GM23248 (cell line): Measurements from ENCODE around the gene ING1. TPM values are rescaled to one million over a fixed set of nuclear protein-coding genes. Genes with fewer than 3 reads are reported as not detected.
A peak's percentile ranks its signal among the peaks of the same experiment; 100 is the strongest.
"Not testable (repeated sequence)": the region's sequence is repeated elsewhere in the genome, so short reads cannot be mapped to it uniquely, and the experiment has no call there.

Experiments
- DNase-seq: peaks from one replicate; pipeline ENCODE4 v3.0.0-alpha.2; 2015
- H2AFZ ChIP-seq: fragments of 200-600 bp; sonication (generic); 2 replicates; pipeline ENCODE4 v1.6.1; 2016; ENCODE audit warnings: antibody characterized with exemption
- H3F3A ChIP-seq: fragments of 200-600 bp; sonication (generic); 2 replicates; pipeline ENCODE4 v1.6.1; 2016; ENCODE audit warnings: mild to moderate bottlenecking, antibody characterized with exemption, mixed run types; ENCODE audit not compliant: insufficient read depth
- H3K27ac ChIP-seq: fragments of 200-600 bp; sonication (generic); 2 replicates; pipeline ENCODE4 v1.5.1; 2016; ENCODE audit warnings: mild to moderate bottlenecking
- H3K27me3 ChIP-seq: fragments of 200-600 bp; sonication (generic); replicated peaks from 2 replicates; pipeline ENCODE4 v1.6.1; 2016; ENCODE audit warnings: mild to moderate bottlenecking; ENCODE audit not compliant: insufficient read depth
- H3K36me3 ChIP-seq: fragments of 200-600 bp; sonication (generic); 2 replicates; pipeline ENCODE4 v1.6.1; 2016; ENCODE audit warnings: low read depth, mild to moderate bottlenecking
- H3K4me1 ChIP-seq: fragments of 200-600 bp; sonication (generic); 2 replicates; pipeline ENCODE4 v1.6.1; 2016; ENCODE audit warnings: mild to moderate bottlenecking; ENCODE audit not compliant: insufficient read depth
- H3K4me2 ChIP-seq: fragments of 200-600 bp; sonication (generic); one replicate; pipeline ENCODE4 v1.6.1; 2016; ENCODE audit warnings: mild to moderate bottlenecking; ENCODE audit not compliant: unreplicated experiment
- H3K4me3 ChIP-seq: fragments of 200-600 bp; sonication (generic); 2 replicates; pipeline ENCODE4 v1.5.1; 2016; ENCODE audit warnings: mild to moderate bottlenecking
- H3K79me2 ChIP-seq: fragments of 200-600 bp; sonication (generic); 2 replicates; pipeline ENCODE4 v1.6.1; 2016; ENCODE audit warnings: mild to moderate bottlenecking; ENCODE audit not compliant: insufficient read depth
- H3K9ac ChIP-seq: fragments of 200-600 bp; sonication (generic); 2 replicates; pipeline ENCODE4 v1.6.1; 2016; ENCODE audit warnings: mild to moderate bottlenecking
- H3K9me2 ChIP-seq: fragments of 200-600 bp; sonication (generic); 2 replicates; pipeline ENCODE4 v1.6.1; 2016; ENCODE audit warnings: mixed run types, mild to moderate bottlenecking, moderate library complexity; ENCODE audit not compliant: insufficient read depth
- H3K9me3 ChIP-seq: fragments of 200-600 bp; sonication (generic); one replicate; pipeline ENCODE4 v1.6.1; 2017; ENCODE audit warnings: low read depth
- H4K20me1 ChIP-seq: fragments of 200-600 bp; sonication (generic); 2 replicates; pipeline ENCODE4 v1.6.0; 2016; ENCODE audit not compliant: insufficient read depth
- EZH2 ChIP-seq: fragments of 200-600 bp; sonication (generic); IDR thresholded peaks from 2 replicates; pipeline ENCODE4 v1.6.1; 2018; ENCODE audit warnings: antibody characterized with exemption, mild to moderate bottlenecking; ENCODE audit not compliant: insufficient read depth, poor library complexity, severe bottlenecking
- EZH2phosphoT487 ChIP-seq: fragments of 200-600 bp; sonication (generic); IDR thresholded peaks from 2 replicates; pipeline ENCODE4 v1.6.1; 2018; ENCODE audit warnings: antibody characterized with exemption, moderate library complexity, mild to moderate bottlenecking, low read depth; ENCODE audit not compliant: insufficient read depth
- WGBS, 2 experiments: methylation state at CpG; one replicate each; pipeline ENCODE4 v1.1.6; 2015 to 2017; ENCODE audit warnings: low lambda C conversion rate in 2 of 2, low coverage in 1 of 2; ENCODE audit errors: missing lambda C conversion rate in 2 of 2; 5-methylcytosine and 5-hydroxymethylcytosine counted together
- in situ Hi-C: fragments of 300-500 bp; cut with MboI; formaldehyde crosslinking; loops from 2 replicates; pipeline ENCODE4 v1.15.0; 2020
- polyA plus RNA-seq: library from polyadenylated mRNA; unstranded; fragments of >200 nt; fragmentation: Nextera tagmentation; extraction: Ambion mirVana; gene quantifications from 2 replicates; pipeline ENCODE4 v1.2.1, GENCODE V29; 2016
- total RNA-seq: library from RNA; depleted of rRNA; stranded (reverse); fragments of >200 nt; shearing (Covaris generic); gene quantifications from 2 replicates; pipeline ENCODE4 v1.2.3, GENCODE V29; 2014

Gene ING1
- total and polyA plus RNA-seq, 2 experiments from 2014 or later = 6.5 to 8.2 TPM

DNA sequence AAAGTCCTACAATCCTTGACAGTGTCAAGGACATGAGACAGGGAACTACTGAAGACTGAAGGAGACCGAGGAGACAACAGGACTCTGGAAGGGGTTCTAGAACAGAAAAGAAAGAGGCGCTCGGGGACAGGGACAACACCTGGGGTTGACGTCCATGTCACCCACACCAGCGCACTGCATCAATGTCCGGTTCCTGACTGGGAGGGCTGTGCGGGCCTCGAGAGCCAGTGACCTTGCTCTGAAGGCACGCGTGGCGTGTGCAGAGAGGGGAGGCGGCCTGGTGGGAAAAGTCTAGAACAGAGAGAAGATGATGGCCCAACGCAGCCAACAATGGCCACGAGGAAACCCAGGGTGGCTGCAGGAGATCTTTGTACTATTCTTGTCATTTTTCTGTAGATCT is 13.3 kb upstream of the ING1 start:
- DNase-seq = no peak
- no peak for TF ChIP-seq EZH2phosphoT487
- WGBS, 2 experiments = 92 to 94% methylated on average over 14 of the region's 14 CpGs
- Histone ChIP-seq H3F3A (peaks cover 14% of the 10 kb centered on the region), H3K9me3 (no peaks in the 10 kb centered on the region), H3K4me3 (no peak overlapping the region), H3K9me2 (no peaks in the 10 kb centered on the region), H3K27ac (no peak overlapping the region), H3K36me3 (peaks cover 35% of the 10 kb centered on the region), H3K9ac (no peak overlapping the region), H3K27me3 (no peaks in the 10 kb centered on the region), H4K20me1 (no peaks in the 10 kb centered on the region), H2AFZ (no peak overlapping the region), H3K4me1 (peaks cover 17% of the 10 kb centered on the region), H3K4me2 (no peak overlapping the region), H3K79me2 (peaks cover 84% of the 10 kb centered on the region)
- in situ Hi-C loops = no loop called here

DNA sequence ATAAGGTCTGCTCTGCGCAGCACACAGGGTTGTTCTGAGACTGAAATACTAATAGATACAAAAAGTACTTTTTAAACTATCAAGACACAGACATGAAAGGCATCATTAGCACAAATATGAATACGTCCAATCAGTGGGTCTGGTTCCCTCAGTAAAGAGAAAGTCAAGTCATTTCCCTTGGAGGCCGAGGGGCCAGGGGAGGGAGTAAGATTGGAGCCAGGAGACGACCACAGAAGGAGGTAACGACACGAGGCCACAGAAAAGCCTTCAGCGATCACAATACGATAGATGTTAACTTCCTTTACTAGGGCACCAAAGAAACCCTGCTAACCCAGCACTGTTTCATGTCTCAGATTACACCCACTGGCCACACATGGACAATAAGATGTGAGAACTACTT is 12.9 kb upstream of the ING1 start:
- DNase-seq = no peak
- Histone ChIP-seq H3F3A (peaks cover 19% of the 10 kb centered on the region), H4K20me1 (no peaks in the 10 kb centered on the region), H3K36me3 (peaks cover 35% of the 10 kb centered on the region), H3K9ac (no peak overlapping the region), H3K27ac (no peak overlapping the region), H3K9me3 (no peaks in the 10 kb centered on the region), H3K27me3 (no peaks in the 10 kb centered on the region), H3K4me3 (no peak overlapping the region), H3K4me2 (no peak overlapping the region), H2AFZ (no peak overlapping the region), H3K4me1 (peaks cover 17% of the 10 kb centered on the region), H3K9me2 (no peaks in the 10 kb centered on the region), H3K79me2 (peaks cover 89% of the 10 kb centered on the region)
- in situ Hi-C loops = no loop called here
- WGBS, 2 experiments = 97 to 98% methylated on average over 8 of the region's 8 CpGs
- TF ChIP-seq EZH2 (no peak), EZH2phosphoT487 (no peak)

DNA sequence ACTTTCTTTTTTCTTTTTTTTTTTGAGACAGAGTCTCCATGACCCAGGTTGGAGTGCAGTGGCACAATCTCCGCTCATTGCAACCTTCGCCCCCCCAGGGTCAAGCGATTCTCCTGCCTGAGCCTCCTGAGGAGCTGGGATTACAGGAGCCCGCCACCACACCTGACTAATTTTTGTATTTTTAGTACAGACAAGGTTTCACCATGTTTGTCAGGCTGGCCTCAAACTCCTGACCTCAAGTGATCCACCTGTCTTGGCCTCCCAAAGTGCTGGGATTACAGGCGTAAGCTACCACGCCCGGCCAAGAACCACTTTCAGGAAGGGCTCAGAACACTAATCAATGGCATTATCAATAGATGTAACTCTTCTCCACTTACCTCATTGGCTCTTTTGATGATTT is 12.4 kb upstream of the ING1 start:
- H4K20me1 ChIP-seq, H3K27ac ChIP-seq, H3K9ac ChIP-seq, H2AFZ ChIP-seq, H3K9me2 ChIP-seq, DNase-seq, H3K27me3 ChIP-seq, H3K9me3 ChIP-seq, H3K4me2 ChIP-seq, in situ Hi-C loops, H3K4me3 ChIP-seq: not testable (repeated sequence)
- H3F3A ChIP-seq = peaks cover 19% of the 10 kb centered on the region
- H3K79me2 ChIP-seq = peaks cover 90% of the 10 kb centered on the region
- WGBS, 2 experiments = 97 to 98% methylated on average over 7 of the region's 7 CpGs
- H3K4me1 ChIP-seq = peaks cover 17% of the 10 kb centered on the region
- peaks cover 35% of the 10 kb centered on the region for H3K36me3 ChIP-seq

DNA sequence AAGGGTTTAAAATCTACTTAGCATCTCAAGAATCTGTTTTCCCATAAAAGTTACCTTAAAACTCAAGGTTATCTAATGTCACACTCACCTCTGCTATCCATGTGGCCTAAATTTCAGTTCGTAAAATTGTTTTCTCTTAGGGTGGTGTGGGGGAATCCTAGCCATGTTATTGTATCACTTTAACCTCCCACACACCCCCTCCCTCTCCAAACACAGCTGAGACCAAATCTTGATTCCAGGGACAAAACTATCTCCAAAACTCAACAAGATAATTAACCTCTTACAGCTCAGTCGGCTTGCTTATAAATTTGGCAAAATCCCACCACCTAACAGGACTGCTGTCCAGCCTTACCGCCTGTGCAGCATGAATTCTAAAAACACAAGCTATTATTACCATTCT is 11.4 kb upstream of the ING1 start:
- no peak overlapping the region for H3K27ac ChIP-seq
- H4K20me1 ChIP-seq = no peaks in the 10 kb centered on the region
- in situ Hi-C loops = no loop called here
- peaks cover 17% of the 10 kb centered on the region for H3K4me1 ChIP-seq
- H3K79me2 ChIP-seq = peaks cover 84% of the 10 kb centered on the region
- TF ChIP-seq EZH2phosphoT487 = no peak
- no peak for TF ChIP-seq EZH2
- no peak overlapping the region for H2AFZ ChIP-seq
- no peak overlapping the region for H3K4me2 ChIP-seq
- H3K9ac ChIP-seq = no peak overlapping the region
- H3K4me3 ChIP-seq = no peak overlapping the region
- DNase-seq = peak; percentile 9
- peaks cover 32% of the 10 kb centered on the region for H3K36me3 ChIP-seq
- H3K9me2 ChIP-seq = no peaks in the 10 kb centered on the region
- no peaks in the 10 kb centered on the region for H3K9me3 ChIP-seq
- no peaks in the 10 kb centered on the region for H3K27me3 ChIP-seq
- H3F3A ChIP-seq = peaks cover 25% of the 10 kb centered on the region
- 20 to 21% methylated on average over 3 of the region's 3 CpGs for WGBS, 2 experiments
